HCT116 (cell line): ENCODE results near the gene FOXP1.

Source experiments
- CEBPB ChIP-seq: IDR thresholded peaks from 2 replicates; pipeline ENCODE4 v1.6.1; 2012; ENCODE audit warnings: low read depth
- EZH2 ChIP-seq: fragments of 200-600 bp; sonication (generic); IDR thresholded peaks from 2 replicates; pipeline ENCODE4 v1.6.1; 2017; ENCODE audit warnings: antibody characterized with exemption, mixed run types
- FOSL1 ChIP-seq: IDR thresholded peaks from 2 replicates; pipeline ENCODE4 v1.6.1; 2012; ENCODE audit warnings: low read depth
- POLR2A ChIP-seq: IDR thresholded peaks from 2 replicates; pipeline ENCODE4 v1.7.0; 2011; ENCODE audit warnings: borderline replicate concordance; ENCODE audit not compliant: insufficient read depth, insufficient read length; ENCODE audit errors: extremely low read depth
- POLR2AphosphoS5 ChIP-seq: IDR thresholded peaks from 2 replicates; pipeline ENCODE4 v1.6.1; 2011; ENCODE audit warnings: mild to moderate bottlenecking, low read depth, low read length, moderate library complexity
- RAD21 ChIP-seq: IDR thresholded peaks from 2 replicates; pipeline ENCODE4 v1.6.1; 2012; ENCODE audit warnings: low read depth, mild to moderate bottlenecking
- SRF ChIP-seq: IDR thresholded peaks from 2 replicates; pipeline ENCODE4 v1.6.1; 2012; ENCODE audit warnings: low read depth
- ZNF274 ChIP-seq: fragments of 200-500 bp; sonication (Bioruptor generic); IDR thresholded peaks from 2 replicates; pipeline ENCODE4 v1.6.1; 2014; ENCODE audit warnings: mild to moderate bottlenecking, low read depth, low read length, inconsistent platforms
- TF ChIP-seq, protein P1 (sequence below): IDR thresholded peaks from 2 replicates; pipeline ENCODE4 v1.6.1; 2012; ENCODE audit warnings: low read depth
- TF ChIP-seq, protein P2 (sequence below), 3 experiments: fragments of 200-600 bp in 1 of 3; sonication (generic) in 1 of 3; IDR thresholded peaks in 2 of 3; conservative IDR thresholded peaks in 1 of 3; 2 replicates each; pipeline ENCODE4 v1.5.1; 2012 to 2017; ENCODE audit warnings: low read depth in 2 of 3, low read length in 2 of 3, antibody characterized with exemption in 1 of 3, borderline replicate concordance in 1 of 3, control low read depth in 1 of 3, mild to moderate bottlenecking in 1 of 3, mixed read lengths in 1 of 3, mixed run types in 1 of 3, moderate library complexity in 1 of 3; ENCODE audit not compliant: insufficient read depth in 1 of 3
- TF ChIP-seq, protein P3 (sequence below): IDR thresholded peaks from 2 replicates; pipeline ENCODE4 v1.6.1; 2012

DNA sequence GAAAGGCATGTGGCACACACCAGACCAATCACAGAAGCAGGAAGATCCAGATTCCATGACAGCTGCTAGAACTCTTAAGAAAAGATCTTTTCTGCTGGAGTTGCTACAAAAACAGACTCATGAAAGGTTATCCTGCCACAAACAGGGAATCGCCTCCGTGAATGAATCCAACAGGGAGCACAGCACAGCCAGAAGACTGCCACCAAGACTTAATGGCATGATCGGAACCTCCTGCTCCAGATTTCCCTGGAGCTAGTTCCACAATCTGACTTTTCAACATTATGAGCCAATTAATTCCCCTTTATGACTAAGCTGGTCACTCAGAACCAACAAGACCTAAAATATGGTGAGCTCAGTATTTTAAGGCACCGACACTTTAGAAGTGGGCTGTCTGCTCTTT is 232.5 kb downstream of the FOXP1 start:
- TF ChIP-seq, protein P1, sequence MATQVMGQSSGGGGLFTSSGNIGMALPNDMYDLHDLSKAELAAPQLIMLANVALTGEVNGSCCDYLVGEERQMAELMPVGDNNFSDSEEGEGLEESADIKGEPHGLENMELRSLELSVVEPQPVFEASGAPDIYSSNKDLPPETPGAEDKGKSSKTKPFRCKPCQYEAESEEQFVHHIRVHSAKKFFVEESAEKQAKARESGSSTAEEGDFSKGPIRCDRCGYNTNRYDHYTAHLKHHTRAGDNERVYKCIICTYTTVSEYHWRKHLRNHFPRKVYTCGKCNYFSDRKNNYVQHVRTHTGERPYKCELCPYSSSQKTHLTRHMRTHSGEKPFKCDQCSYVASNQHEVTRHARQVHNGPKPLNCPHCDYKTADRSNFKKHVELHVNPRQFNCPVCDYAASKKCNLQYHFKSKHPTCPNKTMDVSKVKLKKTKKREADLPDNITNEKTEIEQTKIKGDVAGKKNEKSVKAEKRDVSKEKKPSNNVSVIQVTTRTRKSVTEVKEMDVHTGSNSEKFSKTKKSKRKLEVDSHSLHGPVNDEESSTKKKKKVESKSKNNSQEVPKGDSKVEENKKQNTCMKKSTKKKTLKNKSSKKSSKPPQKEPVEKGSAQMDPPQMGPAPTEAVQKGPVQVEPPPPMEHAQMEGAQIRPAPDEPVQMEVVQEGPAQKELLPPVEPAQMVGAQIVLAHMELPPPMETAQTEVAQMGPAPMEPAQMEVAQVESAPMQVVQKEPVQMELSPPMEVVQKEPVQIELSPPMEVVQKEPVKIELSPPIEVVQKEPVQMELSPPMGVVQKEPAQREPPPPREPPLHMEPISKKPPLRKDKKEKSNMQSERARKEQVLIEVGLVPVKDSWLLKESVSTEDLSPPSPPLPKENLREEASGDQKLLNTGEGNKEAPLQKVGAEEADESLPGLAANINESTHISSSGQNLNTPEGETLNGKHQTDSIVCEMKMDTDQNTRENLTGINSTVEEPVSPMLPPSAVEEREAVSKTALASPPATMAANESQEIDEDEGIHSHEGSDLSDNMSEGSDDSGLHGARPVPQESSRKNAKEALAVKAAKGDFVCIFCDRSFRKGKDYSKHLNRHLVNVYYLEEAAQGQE, result no peak
- TF ChIP-seq POLR2AphosphoS5 (no peak), RAD21 (no peak), FOSL1 (no peak), ZNF274 (no peak), CEBPB (no peak), POLR2A (no peak), SRF (no peak), EZH2 (no peak)
- TF ChIP-seq, protein P2, sequence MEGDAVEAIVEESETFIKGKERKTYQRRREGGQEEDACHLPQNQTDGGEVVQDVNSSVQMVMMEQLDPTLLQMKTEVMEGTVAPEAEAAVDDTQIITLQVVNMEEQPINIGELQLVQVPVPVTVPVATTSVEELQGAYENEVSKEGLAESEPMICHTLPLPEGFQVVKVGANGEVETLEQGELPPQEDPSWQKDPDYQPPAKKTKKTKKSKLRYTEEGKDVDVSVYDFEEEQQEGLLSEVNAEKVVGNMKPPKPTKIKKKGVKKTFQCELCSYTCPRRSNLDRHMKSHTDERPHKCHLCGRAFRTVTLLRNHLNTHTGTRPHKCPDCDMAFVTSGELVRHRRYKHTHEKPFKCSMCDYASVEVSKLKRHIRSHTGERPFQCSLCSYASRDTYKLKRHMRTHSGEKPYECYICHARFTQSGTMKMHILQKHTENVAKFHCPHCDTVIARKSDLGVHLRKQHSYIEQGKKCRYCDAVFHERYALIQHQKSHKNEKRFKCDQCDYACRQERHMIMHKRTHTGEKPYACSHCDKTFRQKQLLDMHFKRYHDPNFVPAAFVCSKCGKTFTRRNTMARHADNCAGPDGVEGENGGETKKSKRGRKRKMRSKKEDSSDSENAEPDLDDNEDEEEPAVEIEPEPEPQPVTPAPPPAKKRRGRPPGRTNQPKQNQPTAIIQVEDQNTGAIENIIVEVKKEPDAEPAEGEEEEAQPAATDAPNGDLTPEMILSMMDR (IDR thresholded peaks at IDR 0.05 in 2 of 3, conservative IDR thresholded peaks at IDR 0.05 in 1 of 3; ENCODE audit: borderline replicate concordance in 1 of 3, insufficient read depth in 1 of 3, low read depth in 2 of 3, low read length in 2 of 3), result no peak
- TF ChIP-seq, protein P3, sequence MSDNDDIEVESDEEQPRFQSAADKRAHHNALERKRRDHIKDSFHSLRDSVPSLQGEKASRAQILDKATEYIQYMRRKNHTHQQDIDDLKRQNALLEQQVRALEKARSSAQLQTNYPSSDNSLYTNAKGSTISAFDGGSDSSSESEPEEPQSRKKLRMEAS, result no peak
